Measurements from ENCODE around the gene SOX5.

The SOX5 gene

DNA sequence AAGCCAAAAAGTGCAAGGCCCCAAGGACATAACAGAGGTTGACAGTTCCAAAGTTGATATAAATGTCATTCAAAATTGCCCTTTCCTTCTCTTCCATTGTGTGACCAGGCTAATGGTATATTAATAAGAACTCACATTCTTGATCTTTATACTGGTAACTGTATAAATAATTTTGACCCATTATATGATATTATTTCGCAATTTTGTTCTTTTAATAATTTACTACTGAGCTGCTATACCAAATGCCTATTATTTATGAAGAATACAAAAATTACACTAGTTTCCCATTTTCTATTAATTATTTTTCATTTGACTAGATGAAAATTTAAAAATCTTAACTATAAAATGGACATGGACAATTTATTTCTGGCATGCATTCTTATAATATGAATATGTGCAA, 370.2 kb downstream of the SOX5 start:
- Histone ChIP-seq H3K9me3 (ENCODE audit: insufficient read depth, low read depth, low read length) (no peaks in the 10 kb centered on the region), H3K18ac (ENCODE audit: low read length) (no peak overlapping the region), H3K79me1 (ENCODE audit: low read length) (no peaks in the 10 kb centered on the region), H3K36me3 (ENCODE audit: control insufficient read depth in 1 of 2, insufficient read depth in 2 of 2, low read length in 2 of 2) (no peaks in the 10 kb centered on the region), H2AFZ (ENCODE audit: insufficient read depth, low read length, poor library complexity) (no peak overlapping the region), H3K9ac (ENCODE audit: low read length) (no peak overlapping the region), H3K4me3 (ENCODE audit: low read depth, low read length) (no peak overlapping the region), H3K4me2 (ENCODE audit: low read length) (no peak overlapping the region), H2BK12ac (ENCODE audit: low read length) (no peak overlapping the region), H3K4me1 (ENCODE audit: control insufficient read depth in 1 of 2, insufficient read depth in 2 of 2, low read length in 2 of 2) (no peaks in the 10 kb centered on the region), H3K79me2 (ENCODE audit: control insufficient read depth, insufficient read depth, low read length, poor library complexity) (no peaks in the 10 kb centered on the region), H2AK5ac (ENCODE audit: low read length) (no peak overlapping the region), H3K27me3 (ENCODE audit: insufficient read depth, low read length) (no peaks in the 10 kb centered on the region), H2BK120ac (ENCODE audit: insufficient read depth, low read length, poor library complexity) (no peak overlapping the region), H2BK5ac (ENCODE audit: low read depth, low read length, poor library complexity) (no peak overlapping the region), H3K14ac (ENCODE audit: low read length) (no peak overlapping the region), H3K4ac (ENCODE audit: low read depth, low read length) (no peak overlapping the region), H4K91ac (ENCODE audit: low read depth, low read length) (no peak overlapping the region), H4K8ac (ENCODE audit: low read depth, low read length) (no peak overlapping the region), H3K27ac (ENCODE audit: low read depth, low read length) (no peak overlapping the region), H3K23ac (ENCODE audit: low read length) (no peak overlapping the region), H4K12ac (ENCODE audit: low read depth, low read length) (no peak overlapping the region)
- no CpG with 5 or more reads among the region's 1 CpG for WGBS (ENCODE audit: extremely low coverage, insufficient coverage, insufficient read length)
- no peak for DNase-seq

DNA sequence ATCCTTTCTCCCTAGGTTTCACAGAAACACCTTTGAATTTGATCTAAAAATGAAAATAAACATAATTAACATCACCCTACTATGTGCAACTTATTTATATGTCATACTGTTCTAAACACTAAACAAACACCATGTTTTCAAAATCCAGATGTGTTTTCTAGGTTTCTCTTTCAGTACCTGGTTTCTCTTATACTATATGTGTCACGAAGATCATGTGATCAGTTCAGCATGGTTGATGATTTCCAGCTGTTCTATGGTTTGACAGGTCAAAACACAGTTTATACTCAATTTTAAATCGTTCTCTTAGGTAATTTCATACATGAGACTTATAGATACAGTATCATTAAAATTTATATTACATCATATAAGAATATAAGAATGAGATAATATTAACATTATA, 373.1 kb downstream of the SOX5 start:
- Histone ChIP-seq H4K12ac (ENCODE audit: low read depth, low read length) (no peak overlapping the region), H2BK12ac (ENCODE audit: low read length) (no peak overlapping the region), H3K9ac (ENCODE audit: low read length) (no peak overlapping the region), H3K27me3 (ENCODE audit: insufficient read depth, low read length) (no peaks in the 10 kb centered on the region), H3K14ac (ENCODE audit: low read length) (no peak overlapping the region), H3K79me2 (ENCODE audit: control insufficient read depth, insufficient read depth, low read length, poor library complexity) (no peaks in the 10 kb centered on the region), H3K18ac (ENCODE audit: low read length) (no peak overlapping the region), H3K79me1 (ENCODE audit: low read length) (no peaks in the 10 kb centered on the region), H2AK5ac (ENCODE audit: low read length) (no peak overlapping the region), H3K36me3 (ENCODE audit: control insufficient read depth in 1 of 2, insufficient read depth in 2 of 2, low read length in 2 of 2) (no peaks in the 10 kb centered on the region), H4K91ac (ENCODE audit: low read depth, low read length) (no peak overlapping the region), H3K27ac (ENCODE audit: low read depth, low read length) (no peak overlapping the region), H2AFZ (ENCODE audit: insufficient read depth, low read length, poor library complexity) (no peak overlapping the region), H3K4me1 (ENCODE audit: control insufficient read depth in 1 of 2, insufficient read depth in 2 of 2, low read length in 2 of 2) (no peaks in the 10 kb centered on the region), H3K4ac (ENCODE audit: low read depth, low read length) (no peak overlapping the region), H3K9me3 (ENCODE audit: insufficient read depth, low read depth, low read length) (no peaks in the 10 kb centered on the region), H3K23ac (ENCODE audit: low read length) (no peak overlapping the region), H2BK5ac (ENCODE audit: low read depth, low read length, poor library complexity) (no peak overlapping the region), H2BK120ac (ENCODE audit: insufficient read depth, low read length, poor library complexity) (no peak overlapping the region), H3K4me2 (ENCODE audit: low read length) (no peak overlapping the region), H4K8ac (ENCODE audit: low read depth, low read length) (no peak overlapping the region), H3K4me3 (ENCODE audit: low read depth, low read length) (no peak overlapping the region)
- no CpG with 5 or more reads among the region's 2 CpGs for WGBS (ENCODE audit: extremely low coverage, insufficient coverage, insufficient read length)
- DNase-seq = no peak

DNA sequence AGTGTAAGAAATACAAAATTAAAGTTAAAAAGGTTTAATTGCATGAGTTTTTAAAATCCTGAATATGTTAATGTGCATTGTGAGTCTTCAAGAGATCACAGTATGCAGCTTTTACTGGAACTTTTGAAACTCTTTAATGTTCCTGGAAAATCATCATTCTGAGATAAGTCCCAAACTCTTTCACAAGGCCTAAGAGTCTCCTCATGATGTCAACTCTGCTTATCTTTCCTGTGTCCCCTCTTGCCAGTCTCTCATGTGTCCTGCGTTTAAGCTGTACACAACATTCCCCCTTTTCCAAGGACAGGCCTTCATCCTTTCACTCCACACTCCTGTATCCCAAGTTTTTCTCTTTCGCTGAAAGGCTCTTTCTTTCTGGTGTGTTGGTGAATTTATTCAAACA, 380.1 kb downstream of the SOX5 start:
- H3K36me3 ChIP-seq (ENCODE audit: control insufficient read depth in 1 of 2, insufficient read depth in 2 of 2, low read length in 2 of 2) = peaks cover 0 to 2% of the 10 kb centered on the region in 2 experiments
- WGBS (ENCODE audit: extremely low coverage, insufficient coverage, insufficient read length) = no CpG with 5 or more reads among the region's 2 CpGs

DNA sequence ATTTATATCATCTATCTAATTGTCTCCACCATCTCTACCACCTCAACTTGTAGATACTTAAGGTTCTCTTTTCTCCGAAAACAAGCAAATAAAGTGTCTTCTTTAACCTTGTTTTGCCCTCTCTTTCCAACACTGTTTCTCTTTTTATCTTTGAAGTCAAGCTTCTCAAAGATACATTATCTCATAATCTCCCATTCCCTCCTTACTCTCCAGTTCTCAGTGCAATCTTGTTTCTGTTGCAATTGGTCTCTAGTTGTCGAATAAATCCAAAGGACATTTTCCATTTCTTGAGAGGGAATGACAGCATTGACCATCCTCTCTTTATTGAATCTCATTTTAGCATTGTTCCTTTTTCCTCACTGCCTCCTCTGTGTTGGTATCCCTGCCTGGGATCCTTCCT, 383.3 kb downstream of the SOX5 start:
- no CpG with 5 or more reads among the region's 2 CpGs for WGBS (ENCODE audit: extremely low coverage, insufficient coverage, insufficient read length)
- DNase-seq = no peak
- no peak overlapping the region for H3K14ac ChIP-seq (ENCODE audit: low read length)
- no peaks in the 10 kb centered on the region for H3K9me3 ChIP-seq (ENCODE audit: insufficient read depth, low read depth, low read length)
- no peak overlapping the region for H2BK5ac ChIP-seq (ENCODE audit: low read depth, low read length, poor library complexity)
- H2AK5ac ChIP-seq (ENCODE audit: low read length) = no peak overlapping the region
- peaks cover 2 to 3% of the 10 kb centered on the region in 2 experiments for H3K36me3 ChIP-seq (ENCODE audit: control insufficient read depth in 1 of 2, insufficient read depth in 2 of 2, low read length in 2 of 2)
- no peak overlapping the region for H3K4ac ChIP-seq (ENCODE audit: low read depth, low read length)
- no peak overlapping the region for H4K8ac ChIP-seq (ENCODE audit: low read depth, low read length)
- no peak overlapping the region for H2AFZ ChIP-seq (ENCODE audit: insufficient read depth, low read length, poor library complexity)
- H3K18ac ChIP-seq (ENCODE audit: low read length) = no peak overlapping the region
- no peak overlapping the region for H4K91ac ChIP-seq (ENCODE audit: low read depth, low read length)
- no peak overlapping the region for H2BK120ac ChIP-seq (ENCODE audit: insufficient read depth, low read length, poor library complexity)
- H3K4me1 ChIP-seq (ENCODE audit: control insufficient read depth in 1 of 2, insufficient read depth in 2 of 2, low read length in 2 of 2) = no peaks in the 10 kb centered on the region
- H3K27me3 ChIP-seq (ENCODE audit: insufficient read depth, low read length) = no peaks in the 10 kb centered on the region
- H2BK12ac ChIP-seq (ENCODE audit: low read length) = no peak overlapping the region
- H3K9ac ChIP-seq (ENCODE audit: low read length) = no peak overlapping the region
- H3K27ac ChIP-seq (ENCODE audit: low read depth, low read length) = no peak overlapping the region
- no peak overlapping the region for H3K4me3 ChIP-seq (ENCODE audit: low read depth, low read length)
- no peak overlapping the region for H3K4me2 ChIP-seq (ENCODE audit: low read length)
- H4K12ac ChIP-seq (ENCODE audit: low read depth, low read length) = no peak overlapping the region
- no peaks in the 10 kb centered on the region for H3K79me1 ChIP-seq (ENCODE audit: low read length)
- H3K23ac ChIP-seq (ENCODE audit: low read length) = no peak overlapping the region
- no peaks in the 10 kb centered on the region for H3K79me2 ChIP-seq (ENCODE audit: control insufficient read depth, insufficient read depth, low read length, poor library complexity)

More for the DNA sequence above, 380.1 kb downstream of the SOX5 start:
- H3K27me3 ChIP-seq (ENCODE audit: insufficient read depth, low read length) = no peaks in the 10 kb centered on the region
- H2AFZ ChIP-seq (ENCODE audit: insufficient read depth, low read length, poor library complexity) = no peak overlapping the region
- DNase-seq = no peak
- no peak overlapping the region for H4K8ac ChIP-seq (ENCODE audit: low read depth, low read length)
- no peaks in the 10 kb centered on the region for H3K9me3 ChIP-seq (ENCODE audit: insufficient read depth, low read depth, low read length)
- H3K4ac ChIP-seq (ENCODE audit: low read depth, low read length) = no peak overlapping the region
- H3K23ac ChIP-seq (ENCODE audit: low read length) = no peak overlapping the region
- H3K27ac ChIP-seq (ENCODE audit: low read depth, low read length) = no peak overlapping the region
- no peak overlapping the region for H2BK5ac ChIP-seq (ENCODE audit: low read depth, low read length, poor library complexity)
- H3K4me3 ChIP-seq (ENCODE audit: low read depth, low read length) = no peak overlapping the region
- H2AK5ac ChIP-seq (ENCODE audit: low read length) = no peak overlapping the region
- H4K91ac ChIP-seq (ENCODE audit: low read depth, low read length) = no peak overlapping the region
- no peak overlapping the region for H2BK12ac ChIP-seq (ENCODE audit: low read length)
- H3K14ac ChIP-seq (ENCODE audit: low read length) = no peak overlapping the region
- no peaks in the 10 kb centered on the region for H3K79me2 ChIP-seq (ENCODE audit: control insufficient read depth, insufficient read depth, low read length, poor library complexity)
- no peaks in the 10 kb centered on the region for H3K4me1 ChIP-seq (ENCODE audit: control insufficient read depth in 1 of 2, insufficient read depth in 2 of 2, low read length in 2 of 2)
- no peak overlapping the region for H3K4me2 ChIP-seq (ENCODE audit: low read length)
- no peak overlapping the region for H3K18ac ChIP-seq (ENCODE audit: low read length)
- no peak overlapping the region for H4K12ac ChIP-seq (ENCODE audit: low read depth, low read length)
- H3K9ac ChIP-seq (ENCODE audit: low read length) = no peak overlapping the region
- no peak overlapping the region for H2BK120ac ChIP-seq (ENCODE audit: insufficient read depth, low read length, poor library complexity)
- H3K79me1 ChIP-seq (ENCODE audit: low read length) = no peaks in the 10 kb centered on the region
